A549 (cell line): ENCODE measurements around the gene GPR62. TPM values are rescaled to one million over a fixed set of nuclear protein-coding genes. Genes with fewer than 3 reads are reported as not detected.

Source experiments
- ATAC-seq, 2 experiments: fragments of 200-7000 bp in 1 of 2; fragments of >200 bp in 1 of 2; cut with Nextera tagmentation in 1 of 2; cut with Tn5 transposase in 1 of 2; 3 replicates each; pipeline versions ENCODE4 v1.8.0 to v1.9.1; 2018 to 2020; ENCODE audit warnings: mild to moderate bottlenecking in 1 of 2, moderate library complexity in 1 of 2
- CTCF ChIA-PET: fragments of 300-600 bp; sonication (Branson Sonifier 250); formaldehyde crosslinking; extraction: SDS; loops from one replicate; lab custom pipeline; 2021; ENCODE audit warnings: antibody characterized with exemption, inconsistent platforms; lab: Yijun Ruan, JAX
- POLR2A ChIA-PET: fragments of 350-600 bp; formaldehyde crosslinking; extraction: SDS; loops from one replicate; lab custom pipeline; 2021; ENCODE audit warnings: antibody characterized with exemption, inconsistent platforms; lab: Yijun Ruan, JAX
- DNase-seq, 2 experiments: peaks; one replicate each; pipeline versions ENCODE4 v3.0.0 to v3.0.0-alpha.2; 2011 to 2016; ENCODE audit warnings: low read depth in 1 of 2, low spot score in 1 of 2
- FAIRE-seq: peaks from 2 replicates; lab custom pipeline; 2011; peaks lifted over from hg19 to GRCh38; lab: Jason Lieb, UNC
- H3K27ac ChIP-seq, 2 experiments: fragments of >200 bp; sonication (Bioruptor Twin); formaldehyde crosslinking; 3 replicates each; pipeline ENCODE4 v1.5.1; 2016 to 2017
- H3K4me1 ChIP-seq: fragments of >200 bp; sonication (Bioruptor Twin); formaldehyde crosslinking; 3 replicates; pipeline ENCODE4 v1.6.1; 2016
- H3K4me2 ChIP-seq: fragments of >200 bp; sonication (Bioruptor Twin); formaldehyde crosslinking; 3 replicates; pipeline ENCODE4 v1.6.1; 2016
- H3K4me3 ChIP-seq: fragments of >200 bp; sonication (Bioruptor Twin); formaldehyde crosslinking; 3 replicates; pipeline ENCODE4 v1.5.1; 2016
- H3K9me3 ChIP-seq: fragments of >200 bp; sonication (Bioruptor Twin); formaldehyde crosslinking; 3 replicates; pipeline ENCODE4 v1.6.1; 2016
- BHLHE40 ChIP-seq: IDR thresholded peaks from 2 replicates; pipeline ENCODE4 v1.6.1; 2012; ENCODE audit warnings: low read depth, low read length, inconsistent platforms
- CBX2 ChIP-seq: fragments of 200-600 bp; sonication (generic); IDR thresholded peaks from 2 replicates; pipeline ENCODE4 v1.6.1; 2016; ENCODE audit warnings: low read depth, mild to moderate bottlenecking, borderline replicate concordance
- CEBPB ChIP-seq, 2 experiments: fragments of >200 bp in 1 of 2; sonication (Bioruptor Twin) in 1 of 2; formaldehyde crosslinking in 1 of 2; IDR thresholded peaks; 2 replicates each; pipeline ENCODE4 v1.6.1; 2012 to 2016
- CHD4 ChIP-seq: fragments of 200-600 bp; sonication (generic); IDR thresholded peaks from 2 replicates; pipeline ENCODE4 v1.6.1; 2016; ENCODE audit warnings: antibody characterized with exemption, mild to moderate bottlenecking, borderline replicate concordance
- E2F6 ChIP-seq: IDR thresholded peaks from 2 replicates; pipeline ENCODE4 v1.6.1; 2012; ENCODE audit warnings: low read depth, borderline replicate concordance
- EHF ChIP-seq: fragments of 250-450 bp; sonication (Bioruptor Pico); IDR thresholded peaks from 2 replicates; pipeline ENCODE4 v1.5.0; 2020; ENCODE audit warnings: mild to moderate bottlenecking
- EHMT2 ChIP-seq: fragments of 200-600 bp; sonication (generic); IDR thresholded peaks from 2 replicates; pipeline ENCODE4 v1.6.1; 2016; ENCODE audit warnings: antibody characterized with exemption, low read depth, mild to moderate bottlenecking, moderate library complexity
- FOSB ChIP-seq: fragments of 250-450 bp; sonication (Bioruptor Pico); IDR thresholded peaks from 2 replicates; pipeline ENCODE4 v1.5.0; 2020; ENCODE audit warnings: mild to moderate bottlenecking, moderate library complexity
- FOSL2 ChIP-seq, 2 experiments: fragments of 450-650 bp in 1 of 2; fragments of >200 bp in 1 of 2; sonication (Bioruptor Twin) in 1 of 2; formaldehyde crosslinking; IDR thresholded peaks; 2 replicates each; pipeline versions ENCODE4 v1.5.0 to v1.6.1; 2016 to 2020; ENCODE audit warnings: mild to moderate bottlenecking in 1 of 2, moderate library complexity in 1 of 2
- FOXS1 ChIP-seq: fragments of 250-450 bp; sonication (Bioruptor Pico); IDR thresholded peaks from 2 replicates; pipeline ENCODE4 v1.5.0; 2020; ENCODE audit warnings: mild to moderate bottlenecking, moderate library complexity
- GATA3 ChIP-seq: IDR thresholded peaks from 2 replicates; pipeline ENCODE4 v1.6.1; 2012; ENCODE audit warnings: borderline replicate concordance
- HEYL ChIP-seq: fragments of 250-450 bp; sonication (Bioruptor Pico); IDR thresholded peaks from 2 replicates; pipeline ENCODE4 v1.8.0; 2021; ENCODE audit warnings: mild to moderate bottlenecking, moderate library complexity
- JUNB ChIP-seq: fragments of >200 bp; sonication (Bioruptor Twin); formaldehyde crosslinking; IDR thresholded peaks from 2 replicates; pipeline ENCODE4 v1.6.1; 2016
- KDM5A ChIP-seq: fragments of 200-600 bp; sonication (generic); IDR thresholded peaks from 2 replicates; pipeline ENCODE4 v1.6.1; 2016; ENCODE audit warnings: antibody characterized with exemption, mild to moderate bottlenecking
- MAFK ChIP-seq: fragments of 450-650 bp; IDR thresholded peaks from 2 replicates; pipeline ENCODE4 v1.6.1; 2014; ENCODE audit not compliant: partially characterized antibody
- MAX ChIP-seq: IDR thresholded peaks from 2 replicates; pipeline ENCODE4 v1.6.1; 2012
- MAZ ChIP-seq: fragments of 150-350 bp; IDR thresholded peaks from 2 replicates; pipeline ENCODE4 v1.6.1; 2014; ENCODE audit warnings: antibody characterized with exemption, low read depth, low read length, borderline replicate concordance
- NFE2L2 ChIP-seq: fragments of 150-350 bp; conservative IDR thresholded peaks from 2 replicates; pipeline ENCODE4 v1.6.1; 2014; ENCODE audit warnings: low read length
- RAD21 ChIP-seq, 2 experiments: fragments of >200 bp in 1 of 2; sonication (Bioruptor Twin) in 1 of 2; formaldehyde crosslinking in 1 of 2; IDR thresholded peaks in 1 of 2; conservative IDR thresholded peaks in 1 of 2; 2 replicates in 1 of 2; 3 replicates in 1 of 2; pipeline ENCODE4 v1.6.1; 2012 to 2018; ENCODE audit warnings: inconsistent platforms in 1 of 2
- RARB ChIP-seq: fragments of 250-450 bp; sonication (Bioruptor Pico); IDR thresholded peaks from 2 replicates; pipeline ENCODE4 v1.8.0; 2021; ENCODE audit warnings: mild to moderate bottlenecking, moderate library complexity
- RCOR1 ChIP-seq: fragments of 150-350 bp; IDR thresholded peaks from 2 replicates; pipeline ENCODE4 v1.6.1; 2014; ENCODE audit warnings: antibody characterized with exemption, low read length, low read depth
- RNF2 ChIP-seq: fragments of 200-600 bp; sonication (generic); IDR thresholded peaks from 2 replicates; pipeline ENCODE4 v1.6.1; 2016; ENCODE audit warnings: low read depth, mild to moderate bottlenecking, antibody characterized with exemption, moderate library complexity, borderline replicate concordance
- SREBF2 ChIP-seq: fragments of 450-650 bp; IDR thresholded peaks from 2 replicates; pipeline ENCODE4 v1.6.1; 2014; ENCODE audit warnings: mild to moderate bottlenecking, moderate library complexity
- TFCP2L1 ChIP-seq: fragments of 250-450 bp; sonication (Bioruptor Pico); IDR thresholded peaks from 2 replicates; pipeline ENCODE4 v1.5.0; 2021; ENCODE audit warnings: mild to moderate bottlenecking
- ZC3H11A ChIP-seq: fragments of 450-650 bp; IDR thresholded peaks from 2 replicates; pipeline ENCODE4 v1.6.1; 2014; ENCODE audit warnings: antibody characterized with exemption, mild to moderate bottlenecking
- ZSCAN20 ChIP-seq: fragments of 250-450 bp; sonication (Bioruptor Pico); IDR thresholded peaks from 2 replicates; pipeline ENCODE4 v1.8.0; 2022; ENCODE audit warnings: mild to moderate bottlenecking, moderate library complexity
- WGBS: methylation state at CpG from one replicate; pipeline ENCODE4 v1.1.6; 2017; ENCODE audit errors: missing lambda C conversion rate; 5-methylcytosine and 5-hydroxymethylcytosine counted together
- polyA plus RNA-seq, 4 experiments: library from polyadenylated mRNA; depleted of rRNA in 3 of 4; stranded (reverse); fragments of >200 nt; fragmentation: RNase III in 1 of 4; extraction: RNeasy Plus Mini Kit Qiagen cat#74134 plus additional on column Dnase treatment in 1 of 4; gene quantifications; 2 replicates in 3 of 4; 3 replicates in 1 of 4; pipeline ENCODE4 v1.2.3, GENCODE V29; 2011 to 2017

Gene GPR62
- polyA plus RNA-seq, 2 of the 4 experiments (the other 2 are of a cell fraction) = 0.05 TPM; not detected in 1

- FAIRE-seq (no peak), ATAC-seq (no peak), DNase-seq (no peak)
- WGBS = 81% methylated on average over 6 of the region's 6 CpGs
- POLR2A ChIA-PET = no interaction called here
- TF ChIP-seq NFE2L2 (no peak), EHF (no peak), FOSL2 (IDR thresholded peaks at IDR 0.05) (no peak), FOSL2 (CRISPR knock-in tag; IDR thresholded peaks at IDR 0.05) (no peak), RCOR1 (no peak), E2F6 (no peak), RARB (CRISPR knock-in tag) (no peak), RAD21 (conservative IDR thresholded peaks at IDR 0.05 in 1 of 2, IDR thresholded peaks at IDR 0.05 in 1 of 2) (no peak), FOSB (CRISPR knock-in tag) (no peak), FOXS1 (CRISPR knock-in tag) (no peak), GATA3 (no peak), CEBPB (IDR thresholded peaks at IDR 0.05) (no peak), ZC3H11A (no peak), SREBF2 (no peak), TFCP2L1 (CRISPR knock-in tag) (no peak)
- CTCF ChIA-PET = interaction anchor here (0.8 to 7.1 kb wide), 3 partner anchors 12 to 477 kb away, joined by 3 to 53 read pairs (median 37); partner anchors contain the start of genes ACY1, PARP3 and RRP9
- no peak overlapping the region for H3K4me2 ChIP-seq
- no peaks in the 10 kb centered on the region for H3K9me3 ChIP-seq
- no peak overlapping the region for H3K4me3 ChIP-seq
- no peak overlapping the region for H3K27ac ChIP-seq
- H3K4me1 ChIP-seq = peaks cover 26% of the 10 kb centered on the region
Observed at GRCh38 chr3:51970606-51971300, 15.6 kb downstream of the GPR62 start.

- FAIRE-seq = no peak
- Histone ChIP-seq H3K9me3 (no peaks in the 10 kb centered on the region), H3K4me1 (peaks cover 26% of the 10 kb centered on the region), H3K4me2 (no peak overlapping the region), H3K4me3 (no peak overlapping the region), H3K27ac (no peak overlapping the region)
- no CpG with 5 or more reads among the region's 11 CpGs for WGBS
- CTCF ChIA-PET = interaction anchor here (0.8 to 7.1 kb wide), 2 partner anchors 12 to 477 kb away, joined by 3 to 53 read pairs; partner anchors contain the start of gene ACY1
- TF ChIP-seq ZSCAN20 (CRISPR knock-in tag) = no peak
- TF ChIP-seq HEYL (CRISPR knock-in tag) = no peak
- no peak for TF ChIP-seq JUNB
- TF ChIP-seq BHLHE40 = no peak
- TF ChIP-seq TFCP2L1 (CRISPR knock-in tag) = no peak
- no peak for TF ChIP-seq CHD4
- TF ChIP-seq FOXS1 (CRISPR knock-in tag) = no peak
- TF ChIP-seq ZC3H11A = no peak
- no peak for TF ChIP-seq RNF2
- no peak for TF ChIP-seq CBX2
- no peak for TF ChIP-seq RARB (CRISPR knock-in tag)
- TF ChIP-seq MAFK = no peak
- TF ChIP-seq NFE2L2 = no peak
- TF ChIP-seq MAX = no peak
- no peak for TF ChIP-seq KDM5A
- no peak for TF ChIP-seq EHMT2
- no peak for TF ChIP-seq MAZ
- no peak for TF ChIP-seq FOSL2 (IDR thresholded peaks at IDR 0.05)
- TF ChIP-seq FOSL2 (CRISPR knock-in tag; IDR thresholded peaks at IDR 0.05) = no peak
- POLR2A ChIA-PET = no interaction called here
- no peak for ATAC-seq
- DNase-seq = no peak
Observed at GRCh38 chr3:51971350-51971749, 16.2 kb downstream of the GPR62 start.
